Omental fat pad (tissue), 4 donors: ENCODE results near the gene HIF1A. TPM values are rescaled to one million over a fixed set of nuclear protein-coding genes. Genes with fewer than 3 reads are reported as not detected.

Experiments
- ATAC-seq: fragments of 150-250 bp; one replicate; pipeline ENCODE4 v1.9.1; 2016; ENCODE audit warnings: mild to moderate bottlenecking, moderate library complexity; ENCODE audit not compliant: low FRiP score
- DNase-seq: peaks from one replicate; pipeline ENCODE4 v3.0.0-alpha.2; 2019; ENCODE audit warnings: low spot score
- total RNA-seq, 4 donors: library from RNA; depleted of rRNA; stranded (reverse); fragments of >200 nt; gene quantifications; one replicate each; pipeline ENCODE4 v1.1.0, GENCODE V29; 2016
- TF ChIP-seq, protein P1 (sequence below), 3 donors: fragments of 450-650 bp; IDR thresholded peaks; one replicate each; pipeline ENCODE4 v1.5.1; 2016 to 2017; ENCODE audit warnings: antibody characterized with exemption in 3 of 3, mild to moderate bottlenecking in 3 of 3, moderate library complexity in 2 of 3

HIF1A gene
- total RNA-seq, 4 donors from 2014 or later, result 95.2 to 550 (median 159) TPM

DNA sequence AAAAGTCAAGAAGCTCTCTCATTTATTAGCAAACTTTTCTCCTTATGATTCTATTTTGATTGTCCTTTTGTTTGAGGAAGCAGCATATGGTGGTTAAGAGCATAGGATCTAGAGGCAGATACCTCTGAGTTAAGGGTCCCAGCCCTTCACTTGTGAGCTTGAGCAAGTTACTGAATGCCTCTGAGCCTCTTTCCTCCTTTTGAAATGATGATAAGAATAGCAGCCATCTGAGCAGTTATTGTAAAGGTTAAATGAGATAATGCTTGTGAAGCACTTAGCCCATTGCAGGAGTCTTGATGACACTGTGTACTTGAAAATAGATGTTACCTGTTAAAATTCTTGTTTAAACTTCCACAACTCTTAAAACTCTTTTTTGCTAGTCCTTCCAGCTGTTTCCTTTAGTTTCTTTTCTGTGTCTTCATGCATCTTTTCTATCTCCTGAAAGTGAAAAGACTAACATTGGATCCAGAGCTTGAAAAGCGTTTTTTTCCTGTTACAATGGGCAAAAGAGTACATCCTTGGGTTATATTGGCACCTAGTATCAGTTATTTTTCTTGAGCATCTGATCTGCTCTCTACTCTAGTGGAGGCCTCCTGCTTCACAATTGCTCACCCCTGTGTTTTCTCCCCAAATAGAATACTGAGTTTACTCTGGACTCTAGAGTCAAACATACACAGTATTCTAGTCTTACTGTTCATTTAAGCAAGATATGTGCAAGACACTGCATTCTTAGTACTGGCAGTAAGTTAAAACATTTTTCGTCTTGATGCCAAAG lies 3.1 kb downstream of the HIF1A start:
- ATAC-seq (no peak), DNase-seq (no peak)
- TF ChIP-seq, protein P1, sequence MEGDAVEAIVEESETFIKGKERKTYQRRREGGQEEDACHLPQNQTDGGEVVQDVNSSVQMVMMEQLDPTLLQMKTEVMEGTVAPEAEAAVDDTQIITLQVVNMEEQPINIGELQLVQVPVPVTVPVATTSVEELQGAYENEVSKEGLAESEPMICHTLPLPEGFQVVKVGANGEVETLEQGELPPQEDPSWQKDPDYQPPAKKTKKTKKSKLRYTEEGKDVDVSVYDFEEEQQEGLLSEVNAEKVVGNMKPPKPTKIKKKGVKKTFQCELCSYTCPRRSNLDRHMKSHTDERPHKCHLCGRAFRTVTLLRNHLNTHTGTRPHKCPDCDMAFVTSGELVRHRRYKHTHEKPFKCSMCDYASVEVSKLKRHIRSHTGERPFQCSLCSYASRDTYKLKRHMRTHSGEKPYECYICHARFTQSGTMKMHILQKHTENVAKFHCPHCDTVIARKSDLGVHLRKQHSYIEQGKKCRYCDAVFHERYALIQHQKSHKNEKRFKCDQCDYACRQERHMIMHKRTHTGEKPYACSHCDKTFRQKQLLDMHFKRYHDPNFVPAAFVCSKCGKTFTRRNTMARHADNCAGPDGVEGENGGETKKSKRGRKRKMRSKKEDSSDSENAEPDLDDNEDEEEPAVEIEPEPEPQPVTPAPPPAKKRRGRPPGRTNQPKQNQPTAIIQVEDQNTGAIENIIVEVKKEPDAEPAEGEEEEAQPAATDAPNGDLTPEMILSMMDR (IDR thresholded peaks at IDR 0.05), result no peak

DNA sequence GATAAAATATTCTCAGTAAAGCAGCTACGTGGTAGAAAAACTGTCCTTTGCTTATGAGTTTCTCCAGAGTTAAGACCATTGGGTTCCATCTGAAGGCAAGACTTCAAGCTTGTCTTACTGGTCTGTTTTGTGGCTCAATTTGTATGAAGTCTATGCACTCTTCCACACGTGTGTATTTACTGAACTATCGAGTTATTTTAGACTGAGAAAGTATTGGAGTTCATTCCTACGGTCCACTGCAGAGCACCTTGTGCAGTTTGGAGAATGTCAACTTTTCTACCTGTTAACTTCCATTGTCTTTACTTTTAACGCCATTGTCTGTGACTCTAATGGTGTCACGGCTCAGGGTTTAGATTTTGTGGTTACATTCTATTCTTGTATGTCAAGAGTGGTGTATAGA lies 3.7 kb downstream of the HIF1A start:
- DNase-seq (no peak), ATAC-seq (no peak)
- TF ChIP-seq, protein P1 (IDR thresholded peaks at IDR 0.05), result no peak

DNA sequence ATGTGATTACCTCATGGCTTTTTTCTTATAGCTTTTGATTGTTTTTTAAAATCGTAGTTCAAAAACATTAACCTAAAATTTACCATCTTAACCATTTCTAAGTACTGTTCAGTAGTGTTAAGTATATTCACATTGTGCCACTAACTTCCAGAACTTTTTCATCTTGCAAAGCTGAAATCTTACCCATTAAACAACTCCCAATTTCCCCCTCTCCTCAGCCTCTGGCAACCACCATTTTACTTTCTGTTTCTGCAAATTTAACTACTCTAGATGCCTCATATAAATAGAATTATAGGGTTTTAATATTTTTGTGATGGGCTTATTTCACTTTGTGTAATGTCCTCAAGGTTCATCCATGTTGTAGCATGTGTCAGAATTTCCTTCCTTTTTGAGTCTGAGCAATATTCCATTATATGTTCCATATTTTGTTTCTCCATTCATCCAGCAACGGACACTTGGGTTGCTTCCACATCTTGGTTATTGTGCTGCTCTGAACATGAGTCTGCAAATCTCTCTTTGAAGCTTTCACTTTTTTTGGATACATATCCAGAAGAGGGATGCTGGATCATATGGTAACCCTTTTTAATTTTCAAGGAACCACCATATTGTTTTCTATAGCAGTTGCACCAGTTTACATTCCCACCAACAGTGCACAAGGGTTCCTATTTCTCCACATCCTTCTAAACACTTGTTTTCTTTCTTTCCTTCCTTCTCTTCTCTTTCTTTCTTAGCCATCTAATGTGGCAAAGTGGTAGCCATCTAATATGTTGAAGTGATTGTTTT lies 5.0 kb downstream of the HIF1A start:
- DNase-seq (no peak), ATAC-seq (no peak)
- TF ChIP-seq, protein P1 (IDR thresholded peaks at IDR 0.05), result no peak

DNA sequence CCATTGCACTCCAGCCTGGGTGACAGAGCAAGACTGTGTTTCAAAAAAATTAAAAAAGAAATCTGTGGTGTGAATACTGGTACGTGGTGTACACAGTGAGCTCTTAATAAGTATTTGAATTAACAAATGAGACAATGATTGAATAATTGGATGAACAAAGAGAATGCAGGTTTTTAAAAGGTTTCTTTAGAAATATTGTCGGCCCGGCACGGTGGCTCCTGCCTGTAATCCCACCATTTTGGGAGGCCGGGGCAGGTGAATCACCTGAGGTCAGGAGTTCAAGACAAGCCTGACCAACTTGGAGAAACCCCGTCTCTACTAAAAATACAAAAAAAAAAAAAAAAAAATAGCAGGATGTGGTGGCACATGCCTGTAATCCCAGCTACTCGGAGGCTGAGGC lies 6.6 kb downstream of the HIF1A start:
- DNase-seq (no peak), ATAC-seq (no peak)
- TF ChIP-seq, protein P1 (IDR thresholded peaks at IDR 0.05), result no peak

DNA sequence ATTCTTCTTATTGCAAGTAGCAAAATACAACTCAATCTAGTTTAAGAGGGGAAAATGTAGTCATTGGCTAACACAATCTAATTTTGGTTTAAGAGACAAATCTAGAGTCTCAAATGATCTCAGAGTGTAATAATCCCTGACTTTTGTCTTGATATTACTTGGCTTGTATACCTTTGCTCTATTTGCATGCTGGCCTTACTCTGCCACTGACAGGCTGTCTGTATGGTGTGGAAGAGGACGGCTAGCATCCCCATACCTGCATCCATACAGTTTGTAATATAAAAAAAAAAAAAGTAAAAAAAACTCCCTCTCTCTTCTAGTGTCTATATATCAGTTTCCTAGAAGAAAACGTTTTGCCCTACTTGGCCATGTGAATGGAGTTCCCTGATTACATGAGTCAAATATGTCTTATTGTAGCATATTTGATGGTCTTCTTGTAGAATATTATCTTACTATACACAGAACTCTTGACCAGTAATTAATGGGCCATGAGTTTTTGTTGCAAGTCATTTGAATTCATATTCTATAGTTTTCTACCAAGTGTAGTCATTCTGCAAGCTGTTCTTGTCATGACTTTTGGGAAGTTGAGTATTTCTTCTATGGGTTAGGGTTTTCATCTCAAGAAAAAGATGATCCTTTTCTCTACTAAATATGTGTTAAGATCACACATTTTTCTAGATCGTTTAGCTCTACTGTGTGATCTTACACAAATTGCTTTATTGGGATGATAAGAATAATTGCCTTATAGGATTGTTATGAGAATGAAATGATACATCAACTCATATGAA lies 8.2 kb downstream of the HIF1A start:
- ATAC-seq (no peak), DNase-seq (no peak)
- TF ChIP-seq, protein P1 (IDR thresholded peaks at IDR 0.05), result no peak

DNA sequence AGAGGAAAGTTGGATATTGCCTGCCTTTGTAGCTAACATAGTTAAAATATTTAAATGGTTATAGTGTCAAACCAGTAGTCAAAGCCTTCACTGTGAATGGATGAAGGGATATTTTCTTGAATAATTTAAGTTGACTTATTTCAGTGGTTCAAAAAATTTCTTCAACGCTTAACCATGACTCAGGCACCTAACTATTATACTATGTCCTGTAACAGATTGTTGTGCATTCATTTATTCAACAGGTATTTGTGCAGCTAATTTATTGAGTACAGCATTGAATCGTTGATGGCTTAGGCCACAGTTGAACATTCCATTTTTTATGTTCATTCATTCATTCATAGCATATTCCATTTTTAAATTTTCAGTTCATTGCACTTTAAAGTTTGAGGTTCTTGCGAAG lies 9.2 kb downstream of the HIF1A start:
- ATAC-seq (no peak), DNase-seq (no peak)
- TF ChIP-seq, protein P1 (IDR thresholded peaks at IDR 0.05), result no peak
